H1 (cell line): ENCODE measurements around the gene RNF214. TPM values are rescaled to one million over a fixed set of nuclear protein-coding genes. Genes with fewer than 3 reads are reported as not detected.

ENCODE experiments used
- ASH2L ChIP-seq: fragments of 200-600, 300-600 bp; sonication (generic); IDR thresholded peaks from one replicate; pipeline ENCODE4 v1.7.1; 2017; ENCODE audit warnings: low read length
- BACH1 ChIP-seq: IDR thresholded peaks from 2 replicates; pipeline ENCODE4 v1.6.1; 2012; ENCODE audit warnings: low read length, improper control_type of control experiment
- BRCA1 ChIP-seq: IDR thresholded peaks from 2 replicates; pipeline ENCODE4 v1.6.1; 2012; ENCODE audit warnings: low read depth, low read length, improper control_type of control experiment
- CBX5 ChIP-seq: fragments of 300-800, 300-1000 bp; sonication (generic); IDR thresholded peaks from 2 replicates; pipeline ENCODE4 v1.7.1; 2016; ENCODE audit warnings: antibody characterized with exemption, low read length, low read depth
- CEBPB ChIP-seq: IDR thresholded peaks from 2 replicates; pipeline ENCODE4 v1.6.1; 2012; ENCODE audit warnings: low read depth, low read length
- EZH2 ChIP-seq: fragments of 200-600 bp; sonication (generic); IDR thresholded peaks from 2 replicates; pipeline ENCODE4 v1.7.1; 2012; ENCODE audit warnings: low read depth, mild to moderate bottlenecking, moderate library complexity, low read length, inconsistent platforms; ENCODE audit not compliant: severe bottlenecking
- JUN ChIP-seq: IDR thresholded peaks from 2 replicates; pipeline ENCODE4 v1.6.1; 2011; ENCODE audit warnings: low read depth, mild to moderate bottlenecking, improper control_type of control experiment, low read length
- NANOG ChIP-seq: IDR thresholded peaks from 2 replicates; pipeline ENCODE4 v1.6.1; 2011; ENCODE audit warnings: low read length, low read depth, mild to moderate bottlenecking, inconsistent platforms; ENCODE audit not compliant: insufficient read depth, poor library complexity, severe bottlenecking
- RAD21 ChIP-seq, 2 experiments: IDR thresholded peaks in 1 of 2; conservative IDR thresholded peaks in 1 of 2; 2 replicates each; pipeline ENCODE4 v1.6.1; 2011; ENCODE audit warnings: low read depth in 2 of 2, low read length in 2 of 2, improper control_type of control experiment in 1 of 2, inconsistent platforms in 1 of 2, mild to moderate bottlenecking in 1 of 2, moderate library complexity in 1 of 2
- RBBP5 ChIP-seq: IDR thresholded peaks from 2 replicates; pipeline ENCODE4 v1.7.1; 2012; ENCODE audit warnings: low read depth, mild to moderate bottlenecking, inconsistent platforms, low read length, moderate library complexity, borderline replicate concordance
- RFX5 ChIP-seq: IDR thresholded peaks from 2 replicates; pipeline ENCODE4 v1.6.1; 2011; ENCODE audit warnings: low read depth, low read length, improper control_type of control experiment, borderline replicate concordance
- RNF2 ChIP-seq: fragments of 200-900, 300-1000 bp; sonication (generic); IDR thresholded peaks from 2 replicates; pipeline ENCODE4 v1.7.1; 2016; ENCODE audit warnings: borderline replicate concordance, low read depth, mild to moderate bottlenecking, antibody characterized with exemption, low read length; ENCODE audit not compliant: poor library complexity, severe bottlenecking; ENCODE audit errors: missing control alignments
- SAP30 ChIP-seq: fragments of 300-600 bp; sonication (generic); IDR thresholded peaks from 2 replicates; pipeline ENCODE4 v1.7.1; 2012; ENCODE audit warnings: low read length, moderate library complexity, mild to moderate bottlenecking, inconsistent platforms; ENCODE audit not compliant: insufficient read depth, insufficient replicate concordance
- SIN3A ChIP-seq, 2 experiments: IDR thresholded peaks in 1 of 2; conservative IDR thresholded peaks in 1 of 2; 2 replicates each; pipeline ENCODE4 v1.6.1; 2011 to 2012; ENCODE audit warnings: low read length in 2 of 2, improper control_type of control experiment in 1 of 2, low read depth in 1 of 2, mild to moderate bottlenecking in 1 of 2
- SIX5 ChIP-seq: IDR thresholded peaks from 2 replicates; pipeline ENCODE4 v1.6.1; 2011; ENCODE audit warnings: mild to moderate bottlenecking, low read depth, low read length
- SP4 ChIP-seq: IDR thresholded peaks from 2 replicates; pipeline ENCODE4 v1.6.1; 2012; ENCODE audit warnings: low read length, inconsistent platforms
- TAF1 ChIP-seq: IDR thresholded peaks from 2 replicates; pipeline ENCODE4 v1.6.1; 2011; ENCODE audit warnings: mild to moderate bottlenecking, low read depth, low read length
- TBP ChIP-seq: IDR thresholded peaks from 2 replicates; pipeline ENCODE4 v1.6.1; 2011; ENCODE audit warnings: low read depth, low read length, improper control_type of control experiment
- TEAD4 ChIP-seq: IDR thresholded peaks from 2 replicates; pipeline ENCODE4 v1.6.1; 2012; ENCODE audit warnings: low read depth, low read length, inconsistent platforms, mixed read lengths
- YY1 ChIP-seq: IDR thresholded peaks from 2 replicates; pipeline ENCODE4 v1.6.1; 2011; ENCODE audit warnings: low read depth, mild to moderate bottlenecking, low read length
- polyA plus RNA-seq, 7 experiments: library from polyadenylated mRNA; depleted of rRNA in 3 of 7; stranded (reverse) in 5 of 7; unstranded in 2 of 7; fragments of >200 nt in 5 of 7; fragments of 200-250 nt in 2 of 7; gene quantifications; 1 replicate in 5 of 7; 2 replicates in 1 of 7; 4 replicates in 1 of 7; pipeline versions ENCODE4 v1.2.1 to v1.2.3, GENCODE V29; 2011 to 2013; ENCODE audit warnings: missing spikeins in 2 of 7, mixed read lengths in 2 of 7
- total RNA-seq: library from RNA; stranded (reverse); fragmentation: NEBNext Ultra II Directional; extraction: Animal tissue kit (Norgen Biotek cat#: 25700); gene quantifications from 2 replicates; pipeline ENCODE4 v1.2.1, GENCODE V29; 2021
- TF ChIP-seq, protein P1 (sequence below): IDR thresholded peaks from 2 replicates; pipeline ENCODE4 v1.6.1; 2012; ENCODE audit warnings: inconsistent platforms

Gene RNF214
- total and polyA plus RNA-seq, 2 of the 8 experiments (the other 6 are each of a cell fraction or from before 2014, with no cell fraction given) = 34.9 to 35.6 TPM

DNA sequence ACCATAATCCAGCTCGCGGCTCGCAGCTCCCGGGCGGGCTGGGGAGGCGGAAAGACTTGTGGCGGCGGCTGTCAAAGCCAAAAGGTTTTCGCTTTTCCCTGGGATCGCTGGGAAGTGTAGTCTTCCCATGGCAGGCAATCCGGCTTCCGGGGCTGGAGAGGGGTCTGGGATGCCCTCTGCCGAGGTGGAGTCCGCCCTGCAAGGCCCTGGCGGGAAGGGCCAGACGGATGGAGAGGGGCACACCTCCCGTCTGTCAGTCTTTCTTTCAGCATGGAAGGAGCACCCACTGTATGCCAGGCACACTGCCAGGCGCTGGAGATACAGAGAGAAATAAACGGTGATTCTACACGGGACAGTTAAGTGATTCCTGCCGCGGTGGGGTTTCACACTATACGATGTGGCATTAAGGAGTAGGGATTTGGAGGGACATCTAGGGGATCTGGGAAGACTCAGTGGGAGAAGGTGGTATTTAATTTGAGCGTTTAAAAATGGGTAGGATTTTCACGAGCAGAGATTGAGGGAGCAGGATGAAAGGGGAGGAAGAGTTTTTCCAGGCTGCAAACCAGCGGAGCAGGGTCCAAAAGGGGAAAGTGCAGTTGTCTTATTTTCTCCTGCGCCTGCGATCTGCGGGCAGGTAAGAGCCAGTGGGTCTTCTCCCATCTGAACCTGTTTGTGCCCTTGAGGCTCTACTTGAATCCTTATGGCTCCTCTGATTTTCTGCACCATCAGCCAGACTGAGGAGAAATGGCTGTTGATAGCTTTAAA is 83.9 kb downstream of the RNF214 start, which contains the start of gene BACE1 (continued):
- no peak for TF ChIP-seq RNF2
- peak; percentile 30 for TF ChIP-seq ASH2L
- TF ChIP-seq TEAD4 = no peak
- TF ChIP-seq, protein P1, sequence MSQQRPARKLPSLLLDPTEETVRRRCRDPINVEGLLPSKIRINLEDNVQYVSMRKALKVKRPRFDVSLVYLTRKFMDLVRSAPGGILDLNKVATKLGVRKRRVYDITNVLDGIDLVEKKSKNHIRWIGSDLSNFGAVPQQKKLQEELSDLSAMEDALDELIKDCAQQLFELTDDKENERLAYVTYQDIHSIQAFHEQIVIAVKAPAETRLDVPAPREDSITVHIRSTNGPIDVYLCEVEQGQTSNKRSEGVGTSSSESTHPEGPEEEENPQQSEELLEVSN = no peak
- no peak for TF ChIP-seq RBBP5
- peak; percentile 66 to 72 for TF ChIP-seq RAD21 (IDR thresholded peaks at IDR 0.05 in 1 of 2, conservative IDR thresholded peaks at IDR 0.05 in 1 of 2; ENCODE audit: low read depth in 2 of 2, low read length in 2 of 2)
- TF ChIP-seq NANOG = no peak
- TF ChIP-seq RFX5 = no peak
- no peak; the same call in 1 of the 2 replicates for TF ChIP-seq SP4
- no peak for TF ChIP-seq EZH2
- TF ChIP-seq BACH1 = peak; percentile 34; the same call in 1 of the 2 replicates
- no peak for TF ChIP-seq TAF1
- TF ChIP-seq JUN = no peak
- TF ChIP-seq SAP30 = peak; percentile 82
- no peak for TF ChIP-seq CEBPB
- TF ChIP-seq YY1 = 0 out of 2 replicates have a peak, but pooled peaks have one; percentile 69
- TF ChIP-seq SIX5 = peak; percentile 51; the same call in 1 of the 2 replicates
- TF ChIP-seq TBP = peak; percentile 34; the same call in 1 of the 2 replicates
- peak; percentile 70 to 96; a peak in 2 of 4 replicates for TF ChIP-seq SIN3A (conservative IDR thresholded peaks at IDR 0.05 in 1 of 2, IDR thresholded peaks at IDR 0.05 in 1 of 2; ENCODE audit: low read depth in 1 of 2, low read length in 2 of 2)
- no peak for TF ChIP-seq BRCA1
- TF ChIP-seq CBX5 = no peak
